Skin of body (tissue), 2 donors: ENCODE results near the gene RPAP3. TPM values are rescaled to one million over a fixed set of nuclear protein-coding genes. Genes with fewer than 3 reads are reported as not detected.

ENCODE experiments used
- DNase-seq: peaks from one replicate; lab custom pipeline; 2025; lab: John Stamatoyannopoulos, UW
- total RNA-seq: library from RNA; depleted of rRNA; stranded (reverse); fragments of >200 nt; gene quantifications from one replicate; pipeline ENCODE4 v1.2.3, GENCODE V29; 2014

Gene RPAP3, protein sequence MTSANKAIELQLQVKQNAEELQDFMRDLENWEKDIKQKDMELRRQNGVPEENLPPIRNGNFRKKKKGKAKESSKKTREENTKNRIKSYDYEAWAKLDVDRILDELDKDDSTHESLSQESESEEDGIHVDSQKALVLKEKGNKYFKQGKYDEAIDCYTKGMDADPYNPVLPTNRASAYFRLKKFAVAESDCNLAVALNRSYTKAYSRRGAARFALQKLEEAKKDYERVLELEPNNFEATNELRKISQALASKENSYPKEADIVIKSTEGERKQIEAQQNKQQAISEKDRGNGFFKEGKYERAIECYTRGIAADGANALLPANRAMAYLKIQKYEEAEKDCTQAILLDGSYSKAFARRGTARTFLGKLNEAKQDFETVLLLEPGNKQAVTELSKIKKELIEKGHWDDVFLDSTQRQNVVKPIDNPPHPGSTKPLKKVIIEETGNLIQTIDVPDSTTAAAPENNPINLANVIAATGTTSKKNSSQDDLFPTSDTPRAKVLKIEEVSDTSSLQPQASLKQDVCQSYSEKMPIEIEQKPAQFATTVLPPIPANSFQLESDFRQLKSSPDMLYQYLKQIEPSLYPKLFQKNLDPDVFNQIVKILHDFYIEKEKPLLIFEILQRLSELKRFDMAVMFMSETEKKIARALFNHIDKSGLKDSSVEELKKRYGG
- 16.2 TPM for total RNA-seq

- peak; percentile 93 for DNase-seq
These were observed at the start of gene RPAP3 for GRCh38 chr12:47705566-47706425. TSS of gene RPAP3 (minus strand) at chr12:47706030. CDS start at chr12:47702840, 3,190 bp downstream.

DNA sequence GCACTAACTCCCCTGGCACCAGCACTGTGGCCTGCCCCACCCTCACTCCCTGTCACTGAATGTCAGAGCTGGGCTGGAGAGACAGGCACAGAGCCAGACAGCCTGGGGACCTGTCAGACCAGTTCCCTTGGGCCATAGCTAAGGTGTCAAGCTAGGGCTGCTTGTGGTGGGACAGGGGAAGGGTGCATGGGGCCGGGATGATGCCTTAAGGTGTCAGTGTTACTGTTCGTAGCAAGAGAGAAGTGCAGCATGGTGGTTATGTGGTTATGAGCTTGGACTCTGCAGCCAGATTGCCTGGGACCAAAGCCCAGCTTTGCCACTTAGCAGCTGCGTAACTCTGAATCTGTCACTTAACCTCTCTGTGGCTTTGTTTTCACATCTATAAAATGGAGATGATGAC is 49.1 kb upstream of the RPAP3 start:
- DNase-seq, result no peak

- no peak for DNase-seq
These were observed 48.3 kb upstream of the RPAP3 start for GRCh38 chr12:47754126-47754525.

GRCh38 chr12:47753021-47754001 is 47.5 kb upstream of the RPAP3 start:
- DNase-seq, result no peak

GRCh38 chr12:47752552-47752951 is 46.7 kb upstream of the RPAP3 start:
- peak; percentile 40 for DNase-seq

GRCh38 chr12:47752121-47752520 is 46.3 kb upstream of the RPAP3 start:
- no peak for DNase-seq

GRCh38 chr12:47751561-47751960 is 45.7 kb upstream of the RPAP3 start:
- no peak for DNase-seq

DNA sequence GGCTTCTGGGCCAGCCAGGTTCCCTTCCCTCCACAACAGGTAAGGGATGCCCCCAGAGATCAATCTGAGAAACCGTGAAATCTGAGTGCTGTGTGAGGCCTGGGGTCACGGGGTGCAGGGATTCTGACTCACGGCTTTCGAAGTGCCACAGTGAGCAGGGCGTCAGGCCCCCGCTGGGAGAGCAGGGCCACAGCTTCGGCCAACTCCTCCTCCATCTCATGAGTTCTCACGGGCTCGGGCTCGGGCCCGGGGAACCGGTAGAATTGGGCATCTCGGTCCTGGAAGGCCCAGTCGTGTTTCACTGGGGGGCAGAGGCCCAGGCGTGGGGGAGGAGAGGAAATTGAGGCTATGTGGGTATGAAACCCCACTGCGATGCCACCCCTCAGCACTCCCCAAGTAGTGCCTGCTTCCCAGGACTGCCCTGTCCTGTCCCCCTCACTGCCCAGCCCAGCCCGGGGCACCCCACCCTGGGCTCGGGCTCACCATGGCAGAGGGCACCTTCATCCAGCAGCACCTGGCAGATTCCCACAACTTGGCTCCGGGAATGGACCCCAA is 45.2 kb upstream of the RPAP3 start:
- DNase-seq, result no peak

DNA sequence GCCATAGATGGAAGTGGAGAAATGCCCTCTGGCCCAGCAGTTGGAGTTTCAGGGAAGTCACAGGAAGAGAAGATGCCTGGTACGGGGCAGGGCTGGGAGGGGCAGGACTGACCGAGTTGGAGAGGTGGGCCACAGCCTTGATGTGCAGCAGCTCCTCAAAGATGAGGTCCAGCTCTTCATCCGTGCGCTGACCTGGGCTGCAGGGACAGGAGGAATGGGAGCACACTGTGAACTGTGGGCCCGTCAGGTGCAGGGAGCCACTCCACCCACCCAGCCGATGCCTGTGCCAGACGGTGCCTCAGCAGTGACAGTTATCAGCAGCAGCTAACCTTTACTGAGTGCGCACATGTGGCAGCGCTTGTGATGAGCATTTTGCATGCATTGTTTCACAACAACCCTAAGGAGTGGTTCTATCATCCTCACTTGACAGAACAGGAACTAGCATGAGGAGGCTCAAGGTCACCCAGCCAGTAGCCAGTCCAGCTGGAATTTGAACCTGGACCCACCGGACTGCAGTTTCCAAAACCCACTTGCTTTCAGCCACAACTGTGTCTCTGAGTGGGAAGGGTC is 44.5 kb upstream of the RPAP3 start:
- DNase-seq, result no peak

DNA sequence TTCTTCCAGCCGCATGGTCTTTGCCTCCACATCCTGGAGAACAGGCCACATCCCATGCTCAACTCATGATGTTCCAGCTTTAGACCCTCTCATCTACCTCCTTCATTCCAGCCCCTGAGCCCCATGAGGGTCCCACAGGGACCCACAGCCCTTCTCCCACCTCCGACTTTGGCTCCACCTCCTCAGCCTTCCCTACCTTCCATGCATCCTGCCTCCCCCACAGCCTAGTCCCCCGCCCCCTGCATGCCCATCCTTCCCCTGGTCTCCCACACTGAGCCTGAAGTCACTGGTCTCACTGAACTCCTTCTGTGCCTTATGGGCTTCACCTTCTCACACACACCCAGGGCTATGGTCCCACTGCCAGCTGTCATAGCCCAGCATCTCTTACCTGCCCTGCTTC is 43.1 kb upstream of the RPAP3 start:
- no peak for DNase-seq

DNA sequence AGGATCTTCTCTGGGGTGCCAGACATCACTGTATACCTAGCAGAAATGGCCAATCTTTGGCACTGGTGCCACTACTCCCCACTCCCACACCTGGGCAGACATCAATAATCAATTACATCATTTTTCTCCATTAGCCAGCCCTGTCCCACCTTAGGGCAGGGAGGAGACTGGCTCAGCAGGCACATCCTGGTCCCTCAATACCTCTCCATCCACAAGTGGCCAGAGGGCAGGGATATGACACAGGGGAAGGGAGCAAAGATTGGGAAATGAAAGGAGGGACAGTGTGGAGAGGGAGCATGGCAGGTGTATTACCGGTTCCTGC is 42.6 kb upstream of the RPAP3 start:
- DNase-seq, result no peak

- DNase-seq, result no peak
These were observed 42.0 kb upstream of the RPAP3 start for GRCh38 chr12:47747596-47748506.

DNA sequence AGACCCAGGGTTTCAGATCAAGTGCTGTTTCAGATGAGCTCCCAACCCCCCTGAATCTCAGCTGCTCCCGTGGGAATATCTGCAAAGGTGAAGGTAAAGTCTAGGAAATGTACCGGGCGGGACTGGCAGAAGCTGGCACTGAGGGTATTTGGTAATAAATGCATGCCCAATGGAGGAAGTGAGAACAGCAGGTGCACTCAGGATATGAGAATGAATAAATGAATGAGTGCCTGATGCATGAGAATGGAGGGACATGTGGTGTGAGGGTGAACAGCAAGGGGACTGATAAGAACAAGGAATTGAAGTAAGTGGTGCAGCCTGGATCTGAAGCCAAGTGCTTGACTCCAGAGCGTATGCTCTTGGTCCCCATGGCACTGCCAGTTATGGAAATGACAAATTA is 41.3 kb upstream of the RPAP3 start:
- DNase-seq, result no peak

GRCh38 chr12:47746523-47746922 is 40.7 kb upstream of the RPAP3 start:
- DNase-seq, result no peak

DNA sequence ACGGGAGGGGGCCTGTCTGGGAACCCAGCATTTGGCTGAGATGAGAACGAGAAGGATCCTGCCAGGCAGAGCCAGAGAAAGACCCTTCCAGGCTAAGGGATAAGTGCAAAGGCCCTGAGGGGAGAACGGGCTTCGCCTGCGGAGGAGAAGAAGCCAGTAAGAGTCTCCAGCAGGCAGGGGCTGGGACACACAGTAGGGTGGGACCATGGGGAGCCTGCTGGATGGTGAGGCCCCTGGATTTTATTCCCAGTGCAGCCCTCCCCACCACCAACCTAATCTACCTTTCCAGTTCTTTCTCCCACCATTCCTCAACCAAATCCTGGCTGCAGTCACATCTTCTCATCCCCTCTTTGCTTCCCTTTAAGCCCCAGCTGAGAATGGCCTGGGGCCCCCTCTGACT is 40.2 kb upstream of the RPAP3 start:
- no peak for DNase-seq

GRCh38 chr12:47745485-47746041 is 39.7 kb upstream of the RPAP3 start:
- no peak for DNase-seq

GRCh38 chr12:47744778-47745436 is 39.1 kb upstream of the RPAP3 start:
- DNase-seq, result no peak

DNA sequence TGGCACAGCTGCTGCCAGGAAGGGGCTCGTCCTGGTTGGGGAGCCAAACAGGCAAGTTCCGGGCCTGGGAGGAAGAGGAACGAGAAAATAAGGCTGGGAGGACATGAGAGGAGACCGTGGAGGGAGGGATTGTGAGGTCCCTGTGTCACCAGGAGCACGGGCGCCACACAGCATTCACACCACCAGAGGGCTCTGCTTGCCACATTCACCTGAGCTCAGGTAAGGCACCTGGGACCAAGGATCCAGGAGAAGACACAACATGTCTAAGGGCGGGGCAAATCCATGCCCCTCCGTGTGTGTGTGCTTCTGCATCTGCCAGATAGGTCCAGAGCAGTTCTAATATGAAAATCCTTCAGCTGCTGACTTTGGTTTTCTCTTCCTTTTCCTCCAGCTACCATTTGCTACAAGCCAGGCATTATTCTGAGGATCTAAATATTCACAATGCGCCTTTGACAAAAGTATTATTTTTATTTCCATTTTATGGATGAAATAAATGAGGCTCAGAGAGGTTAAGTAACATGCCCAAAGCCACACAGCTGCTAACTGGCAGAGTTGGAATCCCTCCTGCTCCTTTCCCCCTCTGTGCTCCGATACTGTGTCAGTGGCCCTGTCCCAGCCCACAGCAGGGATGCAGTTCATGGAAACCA is 38.3 kb upstream of the RPAP3 start:
- no peak for DNase-seq
